HepG2 (cell line): ENCODE data around the gene FNDC8. TPM values are rescaled to one million over a fixed set of nuclear protein-coding genes. Genes with fewer than 3 reads are reported as not detected.

Experiments
- ARNT ChIP-seq: fragments of 450-650 bp; IDR thresholded peaks from 2 replicates; pipeline ENCODE4 v1.6.1; 2017
- ATF1 ChIP-seq: IDR thresholded peaks from 2 replicates; pipeline ENCODE4 v1.6.1; 2016; ENCODE audit warnings: mild to moderate bottlenecking, control low read depth
- BRD4 ChIP-seq: sonication (generic); formaldehyde crosslinking; IDR thresholded peaks from 2 replicates; pipeline ENCODE4 v1.4.0; 2020; ENCODE audit warnings: missing genetic modification reagents
- CC2D1A ChIP-seq: sonication (generic); formaldehyde crosslinking; IDR thresholded peaks from 2 replicates; pipeline ENCODE4 v1.8.1; 2023; ENCODE audit warnings: mild to moderate bottlenecking, missing genetic modification reagents
- EHMT2 ChIP-seq: fragments of 200-600 bp; sonication (generic); IDR thresholded peaks from 2 replicates; pipeline ENCODE4 v1.7.0; 2017; ENCODE audit warnings: antibody characterized with exemption, low read depth, low read length, borderline replicate concordance
- ESRRA ChIP-seq: sonication (generic); formaldehyde crosslinking; IDR thresholded peaks from 2 replicates; pipeline ENCODE4 v1.5.1; 2020; ENCODE audit warnings: mild to moderate bottlenecking, low read depth, missing genetic modification reagents
- HDAC6 ChIP-seq: fragments of 200-600 bp; sonication (generic); IDR thresholded peaks from 2 replicates; pipeline ENCODE4 v1.7.0; 2017; ENCODE audit warnings: mild to moderate bottlenecking, antibody characterized with exemption, low read length, low read depth
- HINFP ChIP-seq: sonication (generic); formaldehyde crosslinking; IDR thresholded peaks from 2 replicates; pipeline ENCODE4 v1.4.0; 2020; ENCODE audit warnings: low read depth, mild to moderate bottlenecking, missing genetic modification reagents
- MTA1 ChIP-seq: sonication (generic); formaldehyde crosslinking; IDR thresholded peaks from 2 replicates; pipeline ENCODE4 v1.4.0; 2020; ENCODE audit warnings: missing genetic modification reagents, mild to moderate bottlenecking, borderline replicate concordance
- MXD4 ChIP-seq: IDR thresholded peaks from 2 replicates; pipeline ENCODE4 v1.6.1; 2016; ENCODE audit warnings: mild to moderate bottlenecking, missing biosample characterization, missing genetic modification reagents
- NONO ChIP-seq, 2 experiments: fragments of 450-650 bp in 1 of 2; sonication (generic) in 1 of 2; formaldehyde crosslinking in 1 of 2; IDR thresholded peaks in 1 of 2; conservative IDR thresholded peaks in 1 of 2; 2 replicates each; pipeline versions ENCODE4 v1.6.1 to v1.8.0; 2017 to 2022; ENCODE audit warnings: mild to moderate bottlenecking in 1 of 2, missing genetic modification reagents in 1 of 2, moderate library complexity in 1 of 2
- REST ChIP-seq, 2 experiments: IDR thresholded peaks; 2 replicates each; pipeline ENCODE4 v1.6.1; 2011 to 2012; ENCODE audit warnings: low read length in 2 of 2, borderline replicate concordance in 1 of 2, low read depth in 1 of 2, mild to moderate bottlenecking in 1 of 2, moderate library complexity in 1 of 2
- SIN3B ChIP-seq: fragments of 150-350 bp; IDR thresholded peaks from 2 replicates; pipeline ENCODE4 v1.6.1; 2014; ENCODE audit warnings: low read length
- TFDP1 ChIP-seq: IDR thresholded peaks from 2 replicates; pipeline ENCODE4 v1.6.1; 2016; ENCODE audit warnings: missing compliant biosample characterization, missing genetic modification reagents, borderline replicate concordance
- ZBTB7A ChIP-seq: sonication (generic); formaldehyde crosslinking; IDR thresholded peaks from 2 replicates; pipeline ENCODE4 v1.8.0; 2022; ENCODE audit warnings: mild to moderate bottlenecking, missing genetic modification reagents
- ZFP36L1 ChIP-seq: sonication (generic); formaldehyde crosslinking; IDR thresholded peaks from 2 replicates; pipeline ENCODE4 v1.8.0; 2022; ENCODE audit warnings: mild to moderate bottlenecking, missing genetic modification reagents, moderate library complexity
- ZNF253 ChIP-seq: sonication (generic); formaldehyde crosslinking; IDR thresholded peaks from 2 replicates; pipeline ENCODE4 v1.8.0; 2022; ENCODE audit warnings: mild to moderate bottlenecking, missing genetic modification reagents, borderline replicate concordance
- ZNF256 ChIP-seq: sonication (generic); formaldehyde crosslinking; conservative IDR thresholded peaks from 2 replicates; pipeline ENCODE4 v1.4.0; 2020; ENCODE audit warnings: missing genetic modification reagents
- ZNF430 ChIP-seq: sonication (generic); formaldehyde crosslinking; IDR thresholded peaks from 2 replicates; pipeline ENCODE4 v1.9.0; 2021; ENCODE audit warnings: mild to moderate bottlenecking, missing genetic modification reagents
- ZNF572 ChIP-seq: sonication (generic); formaldehyde crosslinking; IDR thresholded peaks from 2 replicates; pipeline ENCODE4 v1.5.1; 2020; ENCODE audit warnings: mild to moderate bottlenecking, missing genetic modification reagents
- ZNF629 ChIP-seq: sonication (generic); formaldehyde crosslinking; conservative IDR thresholded peaks from 2 replicates; pipeline ENCODE4 v1.5.0; 2020; ENCODE audit warnings: missing genetic modification reagents
- ZNF703 ChIP-seq: sonication (generic); formaldehyde crosslinking; IDR thresholded peaks from 2 replicates; pipeline ENCODE4 v1.5.1; 2020; ENCODE audit warnings: missing genetic modification reagents, mild to moderate bottlenecking, moderate library complexity, borderline replicate concordance
- ZNF704 ChIP-seq: sonication (generic); formaldehyde crosslinking; IDR thresholded peaks from 2 replicates; pipeline ENCODE4 v1.8.1; 2023; ENCODE audit warnings: mild to moderate bottlenecking, inconsistent platforms, moderate library complexity, missing genetic modification reagents, borderline replicate concordance
- polyA plus RNA-seq, 8 experiments: library from polyadenylated mRNA; depleted of rRNA in 3 of 8; stranded (reverse) in 7 of 8; unstranded in 1 of 8; fragments of >200 nt; fragmentation: Illumina TruSeq in 4 of 8; extraction: Trizol in 4 of 8; gene quantifications; 2 replicates each; pipeline versions ENCODE4 v1.2.1 to v1.2.3, GENCODE V29; 2011 to 2016; ENCODE audit warnings: low read depth in 4 of 8, missing spikeins in 1 of 8, mixed read lengths in 1 of 8; ENCODE audit not compliant: insufficient read depth in 1 of 8
- total RNA-seq, 5 experiments: library from RNA; depleted of rRNA; stranded (reverse); fragments of >200 nt; fragmentation: Illumina TruSeq; extraction: Trizol; gene quantifications; 2 replicates each; pipeline ENCODE4 v1.2.3, GENCODE V29; 2016; ENCODE audit warnings: low read depth in 1 of 5

FNDC8 gene
- total and polyA plus RNA-seq, 2 of the 13 experiments (the other 11 are each of a cell fraction or from before 2014, with no cell fraction given) = not detected

GRCh38 chr17:35088356-35088880 is 33.0 kb upstream of the FNDC8 start (continued):
- no peak for TF ChIP-seq REST (IDR thresholded peaks at IDR 0.05; ENCODE audit: borderline replicate concordance in 1 of 2, low read depth in 1 of 2, low read length in 2 of 2)
- no peak for TF ChIP-seq HINFP
- 0 out of 2 replicates have a peak, but pooled peaks have one; percentile 5 for TF ChIP-seq ESRRA (CRISPR knock-in tag)
- TF ChIP-seq MTA1 (CRISPR knock-in tag) = no peak
- TF ChIP-seq EHMT2 = no peak
- no peak for TF ChIP-seq ZNF256
- no peak for TF ChIP-seq SIN3B
- TF ChIP-seq ZNF629 (CRISPR knock-in tag) = no peak
- no peak for TF ChIP-seq NONO (IDR thresholded peaks at IDR 0.05)
- TF ChIP-seq NONO (CRISPR knock-in tag; conservative IDR thresholded peaks at IDR 0.05) = no peak
- no peak for TF ChIP-seq ARNT
- TF ChIP-seq ZNF253 = no peak
- TF ChIP-seq HDAC6 = no peak
- TF ChIP-seq CC2D1A (CRISPR knock-in tag) = no peak
- TF ChIP-seq ZNF430 (CRISPR knock-in tag) = no peak; the same call in 1 of the 2 replicates
- TF ChIP-seq MXD4 (CRISPR knock-in tag) = no peak
- TF ChIP-seq BRD4 (CRISPR knock-in tag) = peak; percentile 51; the same call in 1 of the 2 replicates
- TF ChIP-seq ZNF704 = 0 out of 2 replicates have a peak, but pooled peaks have one; percentile 33
- 0 out of 2 replicates have a peak, but pooled peaks have one; percentile 35 for TF ChIP-seq ZBTB7A (CRISPR knock-in tag)
- no peak for TF ChIP-seq ZNF572 (CRISPR knock-in tag)
- TF ChIP-seq ZNF703 (CRISPR knock-in tag) = no peak
- TF ChIP-seq ATF1 (CRISPR knock-in tag) = no peak
- TF ChIP-seq ZFP36L1 (CRISPR knock-in tag) = no peak
- no peak for TF ChIP-seq TFDP1 (CRISPR knock-in tag)
